Stimulated activated CD8-positive, alpha-beta memory T cell treated with anti-CD3 and anti-CD28 coated beads, Interleukin-15, amount 100 ng/mL, for 1 hour (primary cell): ENCODE results near the gene MYO18A.
"Not testable (repeated sequence)": the region's sequence is repeated elsewhere in the genome, so short reads cannot be mapped to it uniquely, and the experiment has no call there.

ENCODE experiments used
- DNase-seq: peaks from one replicate; pipeline ENCODE4 v3.0.0-alpha.2; 2020; ENCODE audit warnings: low read depth

The MYO18A gene

GRCh38 chr17:29194669-29195068, 14.5 kb upstream of the MYO18A start:
- no peak for DNase-seq

- DNase-seq: no peak
Observed at GRCh38 chr17:29193146-29193545, 12.9 kb upstream of the MYO18A start.

GRCh38 chr17:29190592-29191207, 10.5 kb upstream of the MYO18A start:
- no peak for DNase-seq

- DNase-seq: no peak
Observed at GRCh38 chr17:29190039-29190438, 9.8 kb upstream of the MYO18A start.

- DNase-seq: no peak
Observed at GRCh38 chr17:29189355-29189754, 9.2 kb upstream of the MYO18A start.

GRCh38 chr17:29181226-29181625, 1.0 kb upstream of the MYO18A start:
- no peak for DNase-seq

- no peak for DNase-seq
Observed at GRCh38 chr17:29180788-29181160, 576 bp upstream of the MYO18A start.

- DNase-seq: no peak
Observed at GRCh38 chr17:29179232-29180033, 765 bp downstream of the MYO18A start.

GRCh38 chr17:29178750-29179231, 1.4 kb downstream of the MYO18A start:
- no peak for DNase-seq

- no peak for DNase-seq
Observed at GRCh38 chr17:29177871-29178749, 2.1 kb downstream of the MYO18A start.

- DNase-seq: no peak
Observed at GRCh38 chr17:29177541-29177870, 2.7 kb downstream of the MYO18A start.

GRCh38 chr17:29176558-29177351, 3.4 kb downstream of the MYO18A start:
- DNase-seq: no peak

- DNase-seq: no peak
Observed at GRCh38 chr17:29175349-29175748, 4.8 kb downstream of the MYO18A start.

GRCh38 chr17:29172589-29172988, 7.6 kb downstream of the MYO18A start:
- DNase-seq: no peak

- no peak for DNase-seq
Observed at GRCh38 chr17:29170682-29171081, 9.5 kb downstream of the MYO18A start.

- no peak for DNase-seq
Observed at GRCh38 chr17:29169806-29170591, 10.2 kb downstream of the MYO18A start.

GRCh38 chr17:29168759-29169126, 11.5 kb downstream of the MYO18A start:
- not testable (repeated sequence) for DNase-seq

GRCh38 chr17:29168079-29168758, 12.0 kb downstream of the MYO18A start:
- DNase-seq: no peak

GRCh38 chr17:29167393-29168078, 12.7 kb downstream of the MYO18A start:
- DNase-seq: no peak

GRCh38 chr17:29166507-29166887, 13.7 kb downstream of the MYO18A start:
- DNase-seq: no peak
